Nephron (organoid): ENCODE data around the gene TGM3.

Source experiments
- H3K27ac Mint-ChIP-seq, 3 experiments: 2 replicates each; pipeline ENCODE4 v1.8.0; 2020; ENCODE audit warnings: mixed read lengths in 3 of 3, mild to moderate bottlenecking in 2 of 3, moderate library complexity in 1 of 3
- H3K27me3 Mint-ChIP-seq: 2 replicates; pipeline ENCODE4 v1.8.0; 2021; ENCODE audit warnings: low read depth, mild to moderate bottlenecking, moderate library complexity, mixed read lengths
- H3K36me3 Mint-ChIP-seq: 2 replicates; pipeline ENCODE4 v1.8.0; 2020; ENCODE audit warnings: low read depth, mixed read lengths
- H3K4me1 Mint-ChIP-seq: 2 replicates; pipeline ENCODE4 v1.8.0; 2020; ENCODE audit warnings: mixed read lengths
- H3K4me3 Mint-ChIP-seq, 3 experiments: 2 replicates each; pipeline ENCODE4 v1.8.0; 2020; ENCODE audit warnings: mild to moderate bottlenecking in 3 of 3, mixed read lengths in 3 of 3, moderate library complexity in 2 of 3
- H3K9me3 Mint-ChIP-seq: 2 replicates; pipeline ENCODE4 v1.8.0; 2020; ENCODE audit warnings: mixed read lengths
- CTCF ChIP-seq, 3 experiments: fragments of 200-600 bp; sonication (generic); IDR thresholded peaks; one replicate each; pipeline ENCODE4 v1.5.0; 2021; ENCODE audit warnings: antibody characterized with exemption in 3 of 3; ENCODE audit not compliant: unreplicated experiment in 3 of 3

The TGM3 gene

DNA sequence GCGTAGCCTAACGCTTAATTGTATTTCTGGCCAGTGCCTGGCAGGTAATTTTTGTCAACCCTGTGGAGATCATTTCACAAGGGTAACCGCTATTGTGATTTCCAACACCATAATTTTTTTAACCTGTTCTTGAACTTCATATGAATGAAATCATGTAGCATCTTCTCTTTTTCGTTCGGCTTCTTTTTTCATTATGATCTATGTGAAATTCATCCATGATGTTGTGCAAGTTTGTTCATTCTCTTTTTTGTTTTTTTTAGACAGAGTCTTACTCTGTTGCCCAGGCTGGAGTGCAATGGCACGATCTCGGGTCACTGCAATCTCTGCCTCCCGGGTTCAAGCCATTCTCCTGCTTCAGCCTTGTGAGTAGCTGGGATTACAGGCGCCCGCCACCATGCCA, 42.5 kb upstream of the TGM3 start:
- Mint-ChIP-seq H3K27ac (no peak overlapping the region), H3K9me3 (no peaks in the 10 kb centered on the region), H3K27me3 (peaks cover 9% of the 10 kb centered on the region), H3K36me3 (no peaks in the 10 kb centered on the region), H3K4me1 (no peaks in the 10 kb centered on the region), H3K4me3 (no peak overlapping the region)
- TF ChIP-seq CTCF (IDR thresholded peaks at IDR 0.05; ENCODE audit: unreplicated experiment in 3 of 3), result no peak

- Mint-ChIP-seq H3K4me1 (no peaks in the 10 kb centered on the region), H3K36me3 (no peaks in the 10 kb centered on the region), H3K9me3 (no peaks in the 10 kb centered on the region), H3K4me3 (no peak overlapping the region), H3K27me3 (peaks cover 3% of the 10 kb centered on the region), H3K27ac (no peak overlapping the region)
- no peak for TF ChIP-seq CTCF (IDR thresholded peaks at IDR 0.05; ENCODE audit: unreplicated experiment in 3 of 3)
Observed at GRCh38 chr20:2254333-2254732, 41.5 kb upstream of the TGM3 start.

- Mint-ChIP-seq H3K36me3 (no peaks in the 10 kb centered on the region), H3K4me1 (no peaks in the 10 kb centered on the region), H3K4me3 (no peak overlapping the region), H3K27me3 (no peaks in the 10 kb centered on the region), H3K27ac (no peak overlapping the region), H3K9me3 (no peaks in the 10 kb centered on the region)
- TF ChIP-seq CTCF (IDR thresholded peaks at IDR 0.05; ENCODE audit: unreplicated experiment in 3 of 3), result no peak
Observed at GRCh38 chr20:2255926-2256531, 39.8 kb upstream of the TGM3 start.

GRCh38 chr20:2259731-2260130, 36.1 kb upstream of the TGM3 start:
- H3K27me3 Mint-ChIP-seq, result no peaks in the 10 kb centered on the region
- TF ChIP-seq CTCF (IDR thresholded peaks at IDR 0.05; ENCODE audit: unreplicated experiment in 3 of 3), result no peak
- H3K4me1 Mint-ChIP-seq, result no peaks in the 10 kb centered on the region
- no peaks in the 10 kb centered on the region for H3K9me3 Mint-ChIP-seq
- H3K4me3 Mint-ChIP-seq, result no peak overlapping the region
- no peaks in the 10 kb centered on the region for H3K36me3 Mint-ChIP-seq
- H3K27ac Mint-ChIP-seq, result peak overlapping the region in 2 of 3 experiments; percentile 40 to 45

GRCh38 chr20:2260250-2260649, 35.6 kb upstream of the TGM3 start:
- Mint-ChIP-seq H3K4me1 (no peaks in the 10 kb centered on the region), H3K9me3 (no peaks in the 10 kb centered on the region), H3K36me3 (no peaks in the 10 kb centered on the region), H3K27me3 (no peaks in the 10 kb centered on the region), H3K27ac (peak overlapping the region in 1 of 3 experiments; percentile 45), H3K4me3 (no peak overlapping the region)
- TF ChIP-seq CTCF (IDR thresholded peaks at IDR 0.05; ENCODE audit: unreplicated experiment in 3 of 3), result no peak

DNA sequence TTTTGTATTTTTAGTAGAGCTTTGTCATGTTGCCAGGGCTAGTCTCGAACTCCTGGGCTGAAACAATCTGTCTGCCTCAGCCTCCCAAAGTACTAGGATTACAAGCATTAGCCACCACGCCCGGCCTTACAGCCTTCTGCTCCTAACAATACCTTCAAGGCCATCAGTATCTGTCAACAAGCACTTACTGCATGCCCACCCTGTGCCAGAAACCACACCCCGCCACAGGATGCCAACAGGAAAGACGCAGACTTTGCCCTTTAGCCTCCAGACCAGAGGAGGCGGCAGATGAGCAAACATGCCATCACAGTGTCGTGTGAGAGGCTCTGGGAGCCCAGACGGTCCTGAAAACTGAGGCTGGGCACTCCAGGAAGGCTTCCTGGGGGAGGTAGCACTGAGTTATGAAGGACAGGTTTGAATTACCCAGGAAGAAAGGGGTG, 34.7 kb upstream of the TGM3 start:
- H3K27me3 Mint-ChIP-seq, result no peaks in the 10 kb centered on the region

More for the DNA sequence above, 34.7 kb upstream of the TGM3 start:
- H3K4me3 Mint-ChIP-seq, result no peak overlapping the region
- no peaks in the 10 kb centered on the region for H3K4me1 Mint-ChIP-seq
- no peak for TF ChIP-seq CTCF (IDR thresholded peaks at IDR 0.05; ENCODE audit: unreplicated experiment in 3 of 3)
- no peak overlapping the region for H3K27ac Mint-ChIP-seq
- H3K36me3 Mint-ChIP-seq, result no peaks in the 10 kb centered on the region
- H3K9me3 Mint-ChIP-seq, result no peaks in the 10 kb centered on the region
